HCT116 (cell line): ENCODE measurements around the gene BNC2. TPM values are rescaled to one million over a fixed set of nuclear protein-coding genes. Genes with fewer than 3 reads are reported as not detected.

ENCODE experiments used
- ATAC-seq: fragments of 200-7000 bp; cut with Tn5 transposase; 2 replicates; pipeline ENCODE4 v1.9.1; 2020; ENCODE audit warnings: mild to moderate bottlenecking, moderate library complexity
- BruUV-seq: library from RNA; stranded (reverse); fragments of 400-500 nt; replicated peaks from 2 replicates; lab custom pipeline; 2021; lab: Mats Ljungman, UMichigan
- CTCF ChIA-PET: fragments of 300-600 bp; sonication (Branson Sonifier 250); formaldehyde crosslinking; loops from one replicate; lab custom pipeline; 2021; ENCODE audit warnings: antibody characterized with exemption; lab: Charles Lee
- POLR2A ChIA-PET: fragments of 300-600, 350-600 bp; sonication (Branson Sonifier 250); formaldehyde crosslinking; loops from one replicate; lab custom pipeline; 2021; ENCODE audit warnings: antibody characterized with exemption; lab: Charles Lee
- RAD21 ChIA-PET, 2 experiments: fragments of 300-600 bp; sonication (Branson Sonifier 250); formaldehyde crosslinking; loops; one replicate each; lab custom pipeline; 2023; ENCODE audit warnings: low total read pairs in 2 of 2; ENCODE audit not compliant: uncharacterized antibody in 2 of 2, unreplicated experiment in 2 of 2, low non-redundant PET in 1 of 2; lab: Charles Lee
- DNase-seq: peaks from one replicate; pipeline ENCODE4 v3.0.0-alpha.2; 2010; ENCODE audit warnings: low read depth, low spot score
- H2AFZ ChIP-seq: fragments of 200-600 bp; shearing (Covaris generic), sonication (generic); 2 replicates; pipeline ENCODE4 v1.6.1; 2017; ENCODE audit warnings: low read depth, mixed run types, mixed read lengths, antibody characterized with exemption, low read length; ENCODE audit not compliant: poor library complexity, severe bottlenecking
- H3K27ac ChIP-seq: 2 replicates; pipeline ENCODE4 v1.5.1; 2012; ENCODE audit warnings: low read depth, low read length
- H3K27me3 ChIP-seq: fragments of 200-600 bp; sonication (generic); 2 replicates; pipeline ENCODE4 v1.6.1; 2016; ENCODE audit warnings: mixed run types, low read length, mixed read lengths; ENCODE audit not compliant: insufficient read depth
- H3K36me3 ChIP-seq, 2 experiments: fragments of 200-500 bp in 1 of 2; fragments of 200-600 bp in 1 of 2; sonication (Bioruptor generic) in 1 of 2; sonication (generic) in 1 of 2; 2 replicates each; pipeline versions ENCODE4 v1.5.1 to v1.6.1; 2014 to 2016; ENCODE audit warnings: low read length in 2 of 2, inconsistent platforms in 1 of 2, mixed read lengths in 1 of 2, mixed run types in 1 of 2; ENCODE audit not compliant: insufficient read depth in 2 of 2, control insufficient read depth in 1 of 2
- H3K4me1 ChIP-seq, 2 experiments: fragments of 200-600 bp in 1 of 2; sonication (generic) in 1 of 2; 2 replicates each; pipeline versions ENCODE4 v1.5.1 to v1.6.1; 2012 to 2017; ENCODE audit warnings: low read length in 2 of 2, inconsistent platforms in 1 of 2, mild to moderate bottlenecking in 1 of 2, mixed read lengths in 1 of 2, mixed run types in 1 of 2, moderate library complexity in 1 of 2; ENCODE audit not compliant: insufficient read depth in 2 of 2, control insufficient read depth in 1 of 2
- H3K4me2 ChIP-seq: fragments of 200-600 bp; sonication (generic); 2 replicates; pipeline ENCODE4 v1.6.1; 2017; ENCODE audit warnings: mixed run types, low read length, mixed read lengths
- H3K4me3 ChIP-seq, 2 experiments: fragments of 200-600 bp in 1 of 2; sonication (generic) in 1 of 2; replicated peaks in 1 of 2; 2 replicates each; pipeline ENCODE4 v1.5.1; 2011 to 2016; ENCODE audit warnings: low read length in 2 of 2, control low read depth in 1 of 2, low read depth in 1 of 2, mild to moderate bottlenecking in 1 of 2, mixed read lengths in 1 of 2, mixed run types in 1 of 2
- H3K79me2 ChIP-seq: fragments of 200-600 bp; sonication (generic); 2 replicates; pipeline ENCODE4 v1.6.1; 2017; ENCODE audit warnings: mild to moderate bottlenecking, mixed run types, low read length, moderate library complexity, mixed read lengths; ENCODE audit not compliant: insufficient read depth
- H3K9ac ChIP-seq: fragments of 200-600 bp; sonication (generic); 2 replicates; pipeline ENCODE4 v1.6.1; 2016; ENCODE audit warnings: low read length, mixed read lengths
- H3K9me2 ChIP-seq: fragments of 200-600 bp; sonication (generic), shearing (Covaris generic); 2 replicates; pipeline ENCODE4 v1.6.1; 2017; ENCODE audit warnings: mixed run types, mild to moderate bottlenecking, moderate library complexity; ENCODE audit not compliant: insufficient read depth
- H3K9me3 ChIP-seq, 2 experiments: fragments of 200-500 bp in 1 of 2; fragments of 200-600 bp in 1 of 2; sonication (Bioruptor generic) in 1 of 2; sonication (generic) in 1 of 2; 2 replicates each; pipeline ENCODE4 v1.6.1; 2014 to 2017; ENCODE audit warnings: low read length in 2 of 2, mixed read lengths in 2 of 2, inconsistent platforms in 1 of 2, low read depth in 1 of 2, mild to moderate bottlenecking in 1 of 2, mixed run types in 1 of 2, moderate library complexity in 1 of 2; ENCODE audit not compliant: control insufficient read depth in 1 of 2, insufficient read depth in 1 of 2
- H4K20me1 ChIP-seq: fragments of 200-600 bp; sonication (generic), shearing (Covaris generic); 2 replicates; pipeline ENCODE4 v1.6.1; 2017; ENCODE audit warnings: mixed run types, mild to moderate bottlenecking, moderate library complexity; ENCODE audit not compliant: insufficient read depth
- EZH2 ChIP-seq: fragments of 200-600 bp; sonication (generic); IDR thresholded peaks from 2 replicates; pipeline ENCODE4 v1.6.1; 2017; ENCODE audit warnings: antibody characterized with exemption, mixed run types
- POLR2A ChIP-seq: IDR thresholded peaks from 2 replicates; pipeline ENCODE4 v1.7.0; 2011; ENCODE audit warnings: borderline replicate concordance; ENCODE audit not compliant: insufficient read depth, insufficient read length; ENCODE audit errors: extremely low read depth
- RAD21 ChIP-seq: IDR thresholded peaks from 2 replicates; pipeline ENCODE4 v1.6.1; 2012; ENCODE audit warnings: low read depth, mild to moderate bottlenecking
- SIN3A ChIP-seq: IDR thresholded peaks from 2 replicates; pipeline ENCODE4 v1.6.1; 2012; ENCODE audit warnings: low read depth
- YY1 ChIP-seq: IDR thresholded peaks from 2 replicates; pipeline ENCODE4 v1.6.1; 2011; ENCODE audit warnings: low read length, low read depth, moderate library complexity, mild to moderate bottlenecking; ENCODE audit not compliant: insufficient replicate concordance; ENCODE audit errors: extremely low read depth
- ZFX ChIP-seq: fragments of 450-650 bp; IDR thresholded peaks from 2 replicates; pipeline ENCODE4 v1.6.1; 2017
- ZNF274 ChIP-seq: fragments of 200-500 bp; sonication (Bioruptor generic); IDR thresholded peaks from 2 replicates; pipeline ENCODE4 v1.6.1; 2014; ENCODE audit warnings: mild to moderate bottlenecking, low read depth, low read length, inconsistent platforms
- intact Hi-C: fragments of 100-400 bp; cut with micrococcal nuclease; formaldehyde crosslinking; loops from 2 replicates; pipeline ENCODE4 v1.10.0; 2022
- total RNA-seq: library from RNA; stranded (reverse); gene quantifications from one replicate; pipeline ENCODE4 v1.2.1, GENCODE V29; 2021; ENCODE audit not compliant: unreplicated experiment
- TF ChIP-seq, protein P1 (sequence below), 3 experiments: fragments of 200-600 bp in 1 of 3; sonication (generic) in 1 of 3; IDR thresholded peaks in 2 of 3; conservative IDR thresholded peaks in 1 of 3; 2 replicates each; pipeline ENCODE4 v1.5.1; 2012 to 2017; ENCODE audit warnings: low read depth in 2 of 3, low read length in 2 of 3, antibody characterized with exemption in 1 of 3, borderline replicate concordance in 1 of 3, control low read depth in 1 of 3, mild to moderate bottlenecking in 1 of 3, mixed read lengths in 1 of 3, mixed run types in 1 of 3, moderate library complexity in 1 of 3; ENCODE audit not compliant: insufficient read depth in 1 of 3
- TF ChIP-seq, protein P2 (sequence below): IDR thresholded peaks from 2 replicates; pipeline ENCODE4 v1.6.1; 2011; ENCODE audit warnings: mild to moderate bottlenecking, low read length, moderate library complexity; ENCODE audit not compliant: insufficient replicate concordance; ENCODE audit errors: extremely low read depth

BNC2 gene
- total RNA-seq, 1 experiment from 2014 or later: 0.37 TPM

DNA sequence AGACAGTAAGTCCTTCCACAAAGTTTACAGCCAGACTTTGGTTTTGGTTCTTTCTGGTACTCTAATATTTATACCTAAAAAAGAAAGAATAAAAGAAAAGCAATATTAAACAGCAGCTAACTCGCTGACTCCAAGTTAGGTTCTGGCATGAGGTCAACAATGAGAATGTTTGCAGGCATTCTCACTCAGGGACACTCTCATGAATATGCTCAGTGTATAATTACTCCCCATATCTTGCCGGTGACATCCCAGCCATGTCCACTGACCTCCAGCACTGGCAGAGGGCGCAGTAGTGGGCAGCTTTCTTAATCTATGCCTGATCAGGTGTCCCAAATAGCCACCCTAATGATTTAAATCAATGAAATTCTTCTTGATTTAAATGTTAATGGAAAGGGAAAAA, 151.5 kb downstream of the BNC2 start:
- H3K79me2 ChIP-seq: no peaks in the 10 kb centered on the region

More for the DNA sequence above, 151.5 kb downstream of the BNC2 start:
- Histone ChIP-seq H3K27me3 (peaks cover 3% of the 10 kb centered on the region), H3K27ac (no peak overlapping the region)
- no peak for TF ChIP-seq ZFX
- TF ChIP-seq ZNF274: no peak
- TF ChIP-seq YY1: no peak
- no peak for TF ChIP-seq SIN3A
- TF ChIP-seq RAD21: no peak
- TF ChIP-seq, protein P1, sequence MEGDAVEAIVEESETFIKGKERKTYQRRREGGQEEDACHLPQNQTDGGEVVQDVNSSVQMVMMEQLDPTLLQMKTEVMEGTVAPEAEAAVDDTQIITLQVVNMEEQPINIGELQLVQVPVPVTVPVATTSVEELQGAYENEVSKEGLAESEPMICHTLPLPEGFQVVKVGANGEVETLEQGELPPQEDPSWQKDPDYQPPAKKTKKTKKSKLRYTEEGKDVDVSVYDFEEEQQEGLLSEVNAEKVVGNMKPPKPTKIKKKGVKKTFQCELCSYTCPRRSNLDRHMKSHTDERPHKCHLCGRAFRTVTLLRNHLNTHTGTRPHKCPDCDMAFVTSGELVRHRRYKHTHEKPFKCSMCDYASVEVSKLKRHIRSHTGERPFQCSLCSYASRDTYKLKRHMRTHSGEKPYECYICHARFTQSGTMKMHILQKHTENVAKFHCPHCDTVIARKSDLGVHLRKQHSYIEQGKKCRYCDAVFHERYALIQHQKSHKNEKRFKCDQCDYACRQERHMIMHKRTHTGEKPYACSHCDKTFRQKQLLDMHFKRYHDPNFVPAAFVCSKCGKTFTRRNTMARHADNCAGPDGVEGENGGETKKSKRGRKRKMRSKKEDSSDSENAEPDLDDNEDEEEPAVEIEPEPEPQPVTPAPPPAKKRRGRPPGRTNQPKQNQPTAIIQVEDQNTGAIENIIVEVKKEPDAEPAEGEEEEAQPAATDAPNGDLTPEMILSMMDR (IDR thresholded peaks at IDR 0.05 in 2 of 3, conservative IDR thresholded peaks at IDR 0.05 in 1 of 3; ENCODE audit: borderline replicate concordance in 1 of 3, insufficient read depth in 1 of 3, low read depth in 2 of 3, low read length in 2 of 3): no peak
- no peak for TF ChIP-seq POLR2A
- TF ChIP-seq, protein P2, sequence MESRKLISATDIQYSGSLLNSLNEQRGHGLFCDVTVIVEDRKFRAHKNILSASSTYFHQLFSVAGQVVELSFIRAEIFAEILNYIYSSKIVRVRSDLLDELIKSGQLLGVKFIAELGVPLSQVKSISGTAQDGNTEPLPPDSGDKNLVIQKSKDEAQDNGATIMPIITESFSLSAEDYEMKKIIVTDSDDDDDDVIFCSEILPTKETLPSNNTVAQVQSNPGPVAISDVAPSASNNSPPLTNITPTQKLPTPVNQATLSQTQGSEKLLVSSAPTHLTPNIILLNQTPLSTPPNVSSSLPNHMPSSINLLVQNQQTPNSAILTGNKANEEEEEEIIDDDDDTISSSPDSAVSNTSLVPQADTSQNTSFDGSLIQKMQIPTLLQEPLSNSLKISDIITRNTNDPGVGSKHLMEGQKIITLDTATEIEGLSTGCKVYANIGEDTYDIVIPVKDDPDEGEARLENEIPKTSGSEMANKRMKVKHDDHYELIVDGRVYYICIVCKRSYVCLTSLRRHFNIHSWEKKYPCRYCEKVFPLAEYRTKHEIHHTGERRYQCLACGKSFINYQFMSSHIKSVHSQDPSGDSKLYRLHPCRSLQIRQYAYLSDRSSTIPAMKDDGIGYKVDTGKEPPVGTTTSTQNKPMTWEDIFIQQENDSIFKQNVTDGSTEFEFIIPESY: no peak
- TF ChIP-seq EZH2: no peak
- TF ChIP-seq, all 23 proteins: peak for 0
- BruUV-seq: no TSS peak
- DNase-seq: no peak
- POLR2A ChIA-PET: interaction anchor here (1.0 kb wide), 1 partner anchor 10 kb away, joined by 3 read pairs; no protein-coding TSS in a partner anchor
- H3K9me3 ChIP-seq: no peaks in the 10 kb centered on the region
- H3K9me2 ChIP-seq: no peaks in the 10 kb centered on the region
- RAD21 ChIA-PET: no interaction called here
- intact Hi-C loops: no loop called here
- H3K4me3 ChIP-seq: no peak overlapping the region
- no peaks in the 10 kb centered on the region; the same call in 1 of the 2 replicates for H4K20me1 ChIP-seq
- no peak overlapping the region for H3K9ac ChIP-seq
- no peaks in the 10 kb centered on the region for H3K36me3 ChIP-seq
- no peak for ATAC-seq
- CTCF ChIA-PET: no interaction called here
- H3K4me2 ChIP-seq: no peak overlapping the region
- H3K4me1 ChIP-seq: no peaks in the 10 kb centered on the region
- H2AFZ ChIP-seq: no peak overlapping the region
